Measurements from ENCODE around the gene CACNA2D1. TPM values are rescaled to one million over a fixed set of nuclear protein-coding genes. Genes with fewer than 3 reads are reported as not detected.

Gene CACNA2D1
- total and polyA plus RNA-seq, 8 donors, result 0.79 to 5.0 (median 2.1) TPM

- intact Hi-C loops (cut with DNase I), result no loop called here
- DNase-seq, result no peak
- no peaks in the 10 kb centered on the region for H3K4me1 ChIP-seq
- 74 to 86% methylated on average over 1 of the region's 1 CpG for WGBS, 2 donors
- H3K4me3 ChIP-seq, result no peak overlapping the region
- H3K36me3 ChIP-seq, result no peaks in the 10 kb centered on the region
- no peak overlapping the region for H3K27ac ChIP-seq
- no peak for TF ChIP-seq CTCF (IDR thresholded peaks at IDR 0.05)
- no peak for ATAC-seq
- no peak for FAIRE-seq
- H3K27me3 ChIP-seq, result no peaks in the 10 kb centered on the region
- no peaks in the 10 kb centered on the region for H3K9me3 ChIP-seq
These were observed 130.3 kb downstream of the CACNA2D1 start for GRCh38 chr7:82313269-82313668.

GRCh38 chr7:82312646-82313045 is 130.9 kb downstream of the CACNA2D1 start:
- TF ChIP-seq CTCF (IDR thresholded peaks at IDR 0.05), result no peak
- no peak for ATAC-seq
- H3K4me1 ChIP-seq, result no peaks in the 10 kb centered on the region
- H3K36me3 ChIP-seq, result no peaks in the 10 kb centered on the region
- H3K4me3 ChIP-seq, result no peak overlapping the region
- no peaks in the 10 kb centered on the region for H3K27me3 ChIP-seq
- H3K27ac ChIP-seq, result no peak overlapping the region
- intact Hi-C loops (cut with DNase I), result no loop called here
- DNase-seq, result no peak
- no peaks in the 10 kb centered on the region for H3K9me3 ChIP-seq
- FAIRE-seq, result no peak
- 78 to 86% methylated on average over 5 of the region's 5 CpGs for WGBS, 2 donors

GRCh38 chr7:82305347-82306005 is 138.1 kb downstream of the CACNA2D1 start:
- intact Hi-C loops (cut with DNase I), result no loop called here
- DNase-seq (no peak), FAIRE-seq (no peak), ATAC-seq (no peak)
- 59 to 62% methylated on average over 4 of the region's 4 CpGs for WGBS, 2 donors
- no peak overlapping the region for H3K27ac ChIP-seq
- TF ChIP-seq CTCF (IDR thresholded peaks at IDR 0.05), result no peak
- no peaks in the 10 kb centered on the region for H3K27me3 ChIP-seq
- H3K36me3 ChIP-seq, result no peaks in the 10 kb centered on the region
- H3K9me3 ChIP-seq, result no peaks in the 10 kb centered on the region
- no peaks in the 10 kb centered on the region for H3K4me1 ChIP-seq
- H3K4me3 ChIP-seq, result no peak overlapping the region

- Histone ChIP-seq H3K4me3 (no peak overlapping the region), H3K4me1 (no peaks in the 10 kb centered on the region), H3K36me3 (no peaks in the 10 kb centered on the region), H3K27ac (no peak overlapping the region), H3K27me3 (no peaks in the 10 kb centered on the region), H3K9me3 (no peaks in the 10 kb centered on the region)
- intact Hi-C loops (cut with DNase I), result no loop called here
- WGBS, 2 donors, result 38 to 53% methylated on average over 1 of the region's 1 CpG
- FAIRE-seq (no peak), DNase-seq (no peak), ATAC-seq (no peak)
- TF ChIP-seq CTCF (IDR thresholded peaks at IDR 0.05), result no peak
These were observed 148.7 kb downstream of the CACNA2D1 start for GRCh38 chr7:82294865-82295264.

- WGBS, 2 donors, result 56 to 67% methylated on average over 1 of the region's 1 CpG
- H3K4me3 ChIP-seq, result no peak overlapping the region
- ATAC-seq, result no peak
- no peaks in the 10 kb centered on the region for H3K4me1 ChIP-seq
- H3K36me3 ChIP-seq, result no peaks in the 10 kb centered on the region
- H3K9me3 ChIP-seq, result no peaks in the 10 kb centered on the region
- TF ChIP-seq CTCF (IDR thresholded peaks at IDR 0.05), result no peak
- intact Hi-C loops (cut with DNase I), result no loop called here
- DNase-seq, result no peak
- no peak for FAIRE-seq
- H3K27ac ChIP-seq, result no peak overlapping the region
- no peaks in the 10 kb centered on the region for H3K27me3 ChIP-seq
These were observed 149.2 kb downstream of the CACNA2D1 start for GRCh38 chr7:82294382-82294784.

Data from pancreas (tissue), 10 donors.